Sigmoid colon (tissue), 7 donors: ENCODE results near the gene SPG7. TPM values are rescaled to one million over a fixed set of nuclear protein-coding genes. Genes with fewer than 3 reads are reported as not detected.

Source experiments
- DNase-seq: peaks from one replicate; pipeline ENCODE4 v3.0.0-alpha.2; 2019
- H3K27ac ChIP-seq, 4 donors: fragments of 200-600 bp; sonication (generic); one replicate each; pipeline ENCODE4 v1.5.1; 2016 to 2019; ENCODE audit warnings: mild to moderate bottlenecking in 1 of 4
- H3K27me3 ChIP-seq, 3 donors: fragments of 200-600 bp; sonication (generic); one replicate each; pipeline ENCODE4 v1.5.1; 2019; ENCODE audit warnings: mild to moderate bottlenecking in 1 of 3
- H3K36me3 ChIP-seq, 4 donors: fragments of 200-600 bp; sonication (generic); one replicate each; pipeline ENCODE4 v1.5.1; 2016 to 2019
- H3K4me1 ChIP-seq, 4 donors: fragments of 200-600 bp; sonication (generic); one replicate each; pipeline ENCODE4 v1.5.1; 2017 to 2019
- H3K4me3 ChIP-seq, 4 donors: fragments of 200-600 bp; sonication (generic); one replicate each; pipeline ENCODE4 v1.5.1; 2017 to 2019; ENCODE audit warnings: mild to moderate bottlenecking in 2 of 4, moderate library complexity in 1 of 4
- H3K9me3 ChIP-seq, 4 donors: fragments of 200-600 bp in 3 of 4; sonication (generic) in 3 of 4; one replicate each; pipeline versions ENCODE4 v1.5.1 to v1.6.1; 2013 to 2019
- CTCF ChIP-seq, 4 experiments: fragments of 450-650 bp in 3 of 4; fragments of 200-600 bp in 1 of 4; IDR thresholded peaks; one replicate each; pipeline ENCODE4 v1.5.1; 2016 to 2019; ENCODE audit warnings: antibody characterized with exemption in 4 of 4, mild to moderate bottlenecking in 3 of 4, moderate library complexity in 2 of 4
- EP300 ChIP-seq, 4 donors: sonication (generic); formaldehyde crosslinking; IDR thresholded peaks; one replicate each; pipeline ENCODE4 v1.6.1; 2017; ENCODE audit warnings: antibody characterized with exemption in 4 of 4
- POLR2A ChIP-seq, 2 donors: fragments of 450-650 bp; IDR thresholded peaks; one replicate each; pipeline ENCODE4 v1.6.1; 2016; ENCODE audit warnings: antibody characterized with exemption in 2 of 2, mild to moderate bottlenecking in 2 of 2, moderate library complexity in 2 of 2
- POLR2AphosphoS5 ChIP-seq, 4 donors: sonication (generic); formaldehyde crosslinking; IDR thresholded peaks; one replicate each; pipeline ENCODE4 v1.6.1; 2017; ENCODE audit warnings: antibody characterized with exemption in 4 of 4
- WGBS, 2 donors: extraction: QIAGEN DNeasy Blood & Tissue Kit; methylation state at CpG; one replicate each; pipeline ENCODE4 v1.1.7; 2013; 5-methylcytosine and 5-hydroxymethylcytosine counted together
- intact Hi-C: fragments of 100-400 bp; cut with DNase I; formaldehyde crosslinking; loops from one replicate; pipeline ENCODE4 v1.15.1; 2023
- polyA plus RNA-seq, 3 donors: library from polyadenylated mRNA; stranded (reverse); fragments of 200-250 nt; gene quantifications; one replicate each; pipeline ENCODE4 v1.2.3, GENCODE V29; 2013
- total RNA-seq, 4 donors: library from RNA; depleted of rRNA; stranded (reverse); fragments of >200 nt; gene quantifications; one replicate each; pipeline ENCODE4 v1.1.0, GENCODE V29; 2016
- donor health status: healthy with polysubstance abuse.
- donor health status: Bipolar disorder and iron deficiency.
- donor health status: healthy.

The SPG7 gene
- total and polyA plus RNA-seq, 7 donors = 27.7 to 211 (median 75.3) TPM

- DNase-seq = no peak
- Histone ChIP-seq H3K36me3 (no peaks in the 10 kb centered on the region), H3K27me3 (peaks cover 0 to 27% (median 17%) of the 10 kb centered on the region in 3 donors), H3K9me3 (no peaks in the 10 kb centered on the region), H3K4me1 (peaks cover 0 to 8% (median 0%) of the 10 kb centered on the region in 4 donors), H3K4me3 (no peak overlapping the region), H3K27ac (no peak overlapping the region)
- intact Hi-C loops = no loop called here
- WGBS, 2 donors = 69 to 86% methylated on average over 12 of the region's 12 CpGs
- no peak for TF ChIP-seq POLR2AphosphoS5 (IDR thresholded peaks at IDR 0.05)
- no peak for TF ChIP-seq EP300 (IDR thresholded peaks at IDR 0.05)
- no peak for TF ChIP-seq CTCF (IDR thresholded peaks at IDR 0.05)
- no peak for TF ChIP-seq POLR2A (IDR thresholded peaks at IDR 0.05)
Measured at GRCh38 chr16:89600427-89600826, 92.2 kb downstream of the SPG7 start.

- DNase-seq = no peak
- Histone ChIP-seq H3K9me3 (no peaks in the 10 kb centered on the region), H3K4me3 (no peak overlapping the region), H3K36me3 (no peaks in the 10 kb centered on the region), H3K27ac (no peak overlapping the region), H3K27me3 (peaks cover 0 to 29% (median 20%) of the 10 kb centered on the region in 3 donors), H3K4me1 (peaks cover 0 to 8% (median 0%) of the 10 kb centered on the region in 4 donors)
- 67 to 82% methylated on average over 8 of the region's 8 CpGs for WGBS, 2 donors
- TF ChIP-seq EP300 (IDR thresholded peaks at IDR 0.05) (no peak), CTCF (IDR thresholded peaks at IDR 0.05) (no peak), POLR2A (IDR thresholded peaks at IDR 0.05) (no peak), POLR2AphosphoS5 (IDR thresholded peaks at IDR 0.05) (no peak)
- intact Hi-C loops = no loop called here
Measured at GRCh38 chr16:89600956-89601355, 92.8 kb downstream of the SPG7 start.

GRCh38 chr16:89601906-89602272 is 93.7 kb downstream of the SPG7 start:
- TF ChIP-seq CTCF (IDR thresholded peaks at IDR 0.05) (no peak), POLR2A (IDR thresholded peaks at IDR 0.05) (no peak), POLR2AphosphoS5 (IDR thresholded peaks at IDR 0.05) (no peak), EP300 (IDR thresholded peaks at IDR 0.05) (no peak)
- WGBS, 2 donors = 55 to 68% methylated on average over 22 of the region's 22 CpGs
- no peak overlapping the region for H3K4me3 ChIP-seq

GRCh38 chr16:89602273-89602951 is 94.2 kb downstream of the SPG7 start:
- 5 to 6% methylated on average over 22 of the region's 22 CpGs for WGBS, 2 donors
- Histone ChIP-seq H3K27me3 (peaks cover 0 to 29% (median 20%) of the 10 kb centered on the region in 3 donors), H3K36me3 (no peaks in the 10 kb centered on the region), H3K9me3 (no peaks in the 10 kb centered on the region), H3K27ac (no peak overlapping the region), H3K4me3 (no peak overlapping the region), H3K4me1 (peaks cover 0 to 8% (median 0%) of the 10 kb centered on the region in 4 donors)
- TF ChIP-seq POLR2AphosphoS5 (IDR thresholded peaks at IDR 0.05) (no peak), CTCF (IDR thresholded peaks at IDR 0.05) (no peak), EP300 (IDR thresholded peaks at IDR 0.05) (no peak), POLR2A (IDR thresholded peaks at IDR 0.05) (no peak)
- intact Hi-C loops = no loop called here
- DNase-seq = no peak

More at GRCh38 chr16:89601906-89602272, 93.7 kb downstream of the SPG7 start:
- H3K9me3 ChIP-seq = no peaks in the 10 kb centered on the region
- no peak for DNase-seq
- intact Hi-C loops = no loop called here
- H3K27me3 ChIP-seq = peaks cover 0 to 29% (median 20%) of the 10 kb centered on the region in 3 donors
- no peaks in the 10 kb centered on the region for H3K36me3 ChIP-seq
- H3K4me1 ChIP-seq = peaks cover 0 to 8% (median 0%) of the 10 kb centered on the region in 4 donors
- H3K27ac ChIP-seq = no peak overlapping the region
